ENCODE results near the gene BAIAP2. TPM values are rescaled to one million over a fixed set of nuclear protein-coding genes. Genes with fewer than 3 reads are reported as not detected.

Gene BAIAP2
- total RNA-seq, 1 experiment from 2014 or later, result 67.0 TPM

- POLR2A ChIA-PET, result interaction anchor here (0.7 to 8.2 kb wide), 6 partner anchors 10 to 55 kb away, joined by 3 to 60 read pairs (median 5); no protein-coding TSS in a partner anchor
- H3K4me1 Mint-ChIP-seq (ENCODE audit: insufficient read depth, unreplicated experiment), result peaks cover 63% of the 10 kb centered on the region
These were observed 5.9 kb downstream of the BAIAP2 start for GRCh38 chr17:81040791-81041337.

DNA sequence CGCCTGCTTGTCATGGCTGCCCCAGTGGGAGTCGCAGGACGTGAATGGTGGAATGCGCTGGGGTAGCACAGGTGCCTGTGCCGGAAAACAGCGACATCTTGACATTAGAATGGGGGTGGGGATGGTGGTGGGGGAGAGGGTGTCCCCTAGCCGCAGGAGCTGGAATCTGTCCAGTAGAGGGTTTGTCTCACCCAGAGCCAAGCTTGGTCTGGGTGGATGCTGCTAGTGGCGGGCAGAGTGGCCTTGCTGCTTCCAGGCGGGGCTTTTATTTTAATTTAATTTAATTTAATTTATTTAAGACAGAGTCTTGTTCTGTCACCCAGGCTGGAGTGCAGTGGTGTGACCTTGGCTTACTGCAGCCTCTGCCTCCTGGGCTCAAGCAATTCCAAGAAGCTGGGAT, 7.7 kb downstream of the BAIAP2 start:
- peaks cover 23% of the 10 kb centered on the region for H3K36me3 Mint-ChIP-seq (ENCODE audit: insufficient read depth, unreplicated experiment)
- H3K27ac Mint-ChIP-seq (ENCODE audit: low read depth, unreplicated experiment), result peak overlapping the region; percentile 69
- ChIA-PET POLR2A (interaction anchor here (0.6 to 8.2 kb wide), 7 partner anchors 8 to 180 kb away, joined by 3 to 60 read pairs (median 13); partner anchors contain the start of gene CEP131), CTCF (interaction anchor here (2.6 kb wide), 1 partner anchor 19 kb away, joined by 11 read pairs; no protein-coding TSS in a partner anchor)
- no peaks in the 10 kb centered on the region for H3K27me3 Mint-ChIP-seq (ENCODE audit: insufficient read depth, unreplicated experiment)
- no peaks in the 10 kb centered on the region for H3K9me3 Mint-ChIP-seq (ENCODE audit: unreplicated experiment)
- intact Hi-C loops (cut with micrococcal nuclease), result no loop called here
- TF ChIP-seq CTCF (IDR thresholded peaks at IDR 0.05; ENCODE audit: unreplicated experiment), result no peak
- no TSS peak for BruUV-seq (replicated peaks)
- H3K4me3 Mint-ChIP-seq (ENCODE audit: unreplicated experiment), result peak overlapping the region; percentile 35
- DNase-seq (ENCODE audit: unreplicated experiment), result no peak
- H3K4me1 Mint-ChIP-seq (ENCODE audit: insufficient read depth, unreplicated experiment), result peaks cover 55% of the 10 kb centered on the region

More at GRCh38 chr17:81040791-81041337, 5.9 kb downstream of the BAIAP2 start:
- Mint-ChIP-seq H3K4me3 (ENCODE audit: unreplicated experiment) (peak overlapping the region; percentile 59), H3K27ac (ENCODE audit: low read depth, unreplicated experiment) (peak overlapping the region; percentile 69), H3K27me3 (ENCODE audit: insufficient read depth, unreplicated experiment) (no peaks in the 10 kb centered on the region), H3K9me3 (ENCODE audit: unreplicated experiment) (no peaks in the 10 kb centered on the region), H3K36me3 (ENCODE audit: insufficient read depth, unreplicated experiment) (peaks cover 37% of the 10 kb centered on the region)
- peak; percentile 39 for TF ChIP-seq CTCF (IDR thresholded peaks at IDR 0.05; ENCODE audit: unreplicated experiment)
- intact Hi-C loops (cut with micrococcal nuclease), result no loop called here
- DNase-seq (ENCODE audit: unreplicated experiment), result peak; percentile 22
- CTCF ChIA-PET, result interaction anchor here (0.6 to 1.4 kb wide), 7 partner anchors 10 to 1000 kb away, joined by 3 to 6 read pairs (median 3); no protein-coding TSS in a partner anchor
- no TSS peak for BruUV-seq (replicated peaks)

- DNase-seq (ENCODE audit: unreplicated experiment), result no peak
- no peaks in the 10 kb centered on the region for H3K27me3 Mint-ChIP-seq (ENCODE audit: insufficient read depth, unreplicated experiment)
- TF ChIP-seq CTCF (IDR thresholded peaks at IDR 0.05; ENCODE audit: unreplicated experiment), result no peak
- POLR2A ChIA-PET, result interaction anchor here (1.2 to 4.7 kb wide), 6 partner anchors 7 to 52 kb away, joined by 5 to 34 read pairs (median 13); partner anchors contain the start of gene BAIAP2
- intact Hi-C loops (cut with micrococcal nuclease), result no loop called here
- H3K36me3 Mint-ChIP-seq (ENCODE audit: insufficient read depth, unreplicated experiment), result peaks cover 16% of the 10 kb centered on the region
- no peaks in the 10 kb centered on the region for H3K9me3 Mint-ChIP-seq (ENCODE audit: unreplicated experiment)
- peaks cover 48% of the 10 kb centered on the region for H3K4me1 Mint-ChIP-seq (ENCODE audit: insufficient read depth, unreplicated experiment)
- peak overlapping the region; percentile 69 for H3K27ac Mint-ChIP-seq (ENCODE audit: low read depth, unreplicated experiment)
- CTCF ChIA-PET, result interaction anchor here (0.6 to 2.6 kb wide), 2 partner anchors 20 to 627 kb away, joined by 3 to 11 read pairs; no protein-coding TSS in a partner anchor
- H3K4me3 Mint-ChIP-seq (ENCODE audit: unreplicated experiment), result peak overlapping the region; percentile 66
- BruUV-seq (replicated peaks), result no TSS peak
These were observed 8.4 kb downstream of the BAIAP2 start for GRCh38 chr17:81043319-81043724.

GRCh38 chr17:81043725-81044427, 8.9 kb downstream of the BAIAP2 start:
- ChIA-PET CTCF (interaction anchor here (0.6 to 2.6 kb wide), 3 partner anchors 20 to 628 kb away, joined by 3 to 11 read pairs (median 10); no protein-coding TSS in a partner anchor), POLR2A (interaction anchor here (0.6 to 4.7 kb wide), 9 partner anchors 8 to 181 kb away, joined by 3 to 34 read pairs (median 7); partner anchors contain the start of gene BAIAP2)
- Mint-ChIP-seq H3K4me3 (ENCODE audit: unreplicated experiment) (peak overlapping the region; percentile 66), H3K27ac (ENCODE audit: low read depth, unreplicated experiment) (peak overlapping the region; percentile 69), H3K9me3 (ENCODE audit: unreplicated experiment) (no peaks in the 10 kb centered on the region), H3K36me3 (ENCODE audit: insufficient read depth, unreplicated experiment) (peaks cover 13% of the 10 kb centered on the region), H3K27me3 (ENCODE audit: insufficient read depth, unreplicated experiment) (no peaks in the 10 kb centered on the region), H3K4me1 (ENCODE audit: insufficient read depth, unreplicated experiment) (peaks cover 48% of the 10 kb centered on the region)
- no peak for TF ChIP-seq CTCF (IDR thresholded peaks at IDR 0.05; ENCODE audit: unreplicated experiment)
- DNase-seq (ENCODE audit: unreplicated experiment), result peak; percentile 89
- intact Hi-C loops (cut with micrococcal nuclease), result loop anchor here (1.0 kb wide), 1 partner anchor 13 kb away; no protein-coding TSS in a partner anchor
- no TSS peak for BruUV-seq (replicated peaks)

Data from MCF 10A (cell line).